Loucy (cell line): ENCODE measurements around the gene DLG1.

Experiments used
- CTCF ChIP-seq: fragments of 200-600 bp; sonication (generic); conservative IDR thresholded peaks from 2 replicates; pipeline ENCODE4 v1.5.1; 2014; ENCODE audit warnings: mild to moderate bottlenecking, antibody characterized with exemption, low read length
- EZH2phosphoT487 ChIP-seq: fragments of 200-600 bp; IDR thresholded peaks from 2 replicates; pipeline ENCODE4 v1.6.1; 2018; ENCODE audit warnings: antibody characterized with exemption, mild to moderate bottlenecking, moderate library complexity, borderline replicate concordance

- no peak for TF ChIP-seq CTCF
- TF ChIP-seq EZH2phosphoT487, result no peak
These were observed 103.1 kb downstream of the DLG1 start for GRCh38 chr3:197195326-197195725.
